T-cell (primary cell): ENCODE data around the gene SLC9B2. TPM values are rescaled to one million over a fixed set of nuclear protein-coding genes. Genes with fewer than 3 reads are reported as not detected.

Source experiments
- ATAC-seq, 4 experiments: fragments of 200-7000 bp in 3 of 4; fragments of 150-1000 bp in 1 of 4; cut with Tn5 transposase; replicated peaks in 1 of 4; 1 replicate in 3 of 4; 2 replicates in 1 of 4; pipeline ENCODE4 v1.10.0; 2021; ENCODE audit warnings: moderate library complexity in 3 of 4, mild to moderate bottlenecking in 2 of 4, moderate number of reproducible peaks in 1 of 4
- CTCF ChIA-PET, 2 donors: fragments of 300-600 bp; sonication (Branson Sonifier 250); formaldehyde crosslinking; loops; one replicate each; lab custom pipeline; 2022; ENCODE audit warnings: antibody characterized with exemption in 2 of 2; lab: Charles Lee
- POLR2A ChIA-PET, 2 donors: fragments of 300-600 bp; sonication (Branson Sonifier 250); formaldehyde crosslinking; loops; one replicate each; lab custom pipeline; 2022; ENCODE audit warnings: antibody characterized with exemption in 2 of 2; lab: Charles Lee
- DNase-seq, 35 experiments: peaks; one replicate each; pipeline versions ENCODE4 v3.0.0 to v3.0.0-alpha.2; 2013 to 2023
- H3K27ac ChIP-seq: one replicate; pipeline ENCODE4 v1.5.1; 2013; ENCODE audit warnings: low read length
- H3K27me3 ChIP-seq, 2 experiments: replicated peaks in 1 of 2; 1 replicate in 1 of 2; 2 replicates in 1 of 2; pipeline versions ENCODE4 v1.6.1 to v1.7.0; 2013; ENCODE audit warnings: low read length in 1 of 2, mixed read lengths in 1 of 2; ENCODE audit not compliant: control insufficient read depth in 2 of 2, insufficient read depth in 2 of 2; ENCODE audit errors: extremely low read depth in 1 of 2
- H3K36me3 ChIP-seq, 2 donors: 1 replicate in 1 of 2; 2 replicates in 1 of 2; pipeline versions ENCODE4 v1.6.1 to v1.7.0; 2013; ENCODE audit warnings: low read length in 1 of 2; ENCODE audit not compliant: control insufficient read depth in 2 of 2, insufficient read depth in 1 of 2; ENCODE audit errors: extremely low read depth in 1 of 2
- H3K4me1 ChIP-seq, 2 experiments: 1 replicate in 1 of 2; 2 replicates in 1 of 2; pipeline versions ENCODE4 v1.6.1 to v1.7.0; 2013; ENCODE audit warnings: low read length in 2 of 2, mixed read lengths in 1 of 2; ENCODE audit not compliant: insufficient read depth in 2 of 2, control insufficient read depth in 1 of 2; ENCODE audit errors: extremely low read depth in 1 of 2
- H3K4me3 ChIP-seq, 2 donors: 1 replicate in 1 of 2; 2 replicates in 1 of 2; pipeline versions ENCODE4 v1.5.1 to v1.7.0; 2013; ENCODE audit warnings: mild to moderate bottlenecking in 2 of 2, low read length in 1 of 2, moderate library complexity in 1 of 2; ENCODE audit not compliant: control insufficient read depth in 1 of 2; ENCODE audit errors: extremely low read depth in 1 of 2
- H3K9me3 ChIP-seq: 2 replicates; pipeline ENCODE4 v1.7.0; 2013
- H3K27ac Mint-ChIP-seq, 2 donors: one replicate each; pipeline ENCODE4 v1.8.0; 2020 to 2021; ENCODE audit warnings: mild to moderate bottlenecking in 2 of 2, mixed read lengths in 2 of 2
- H3K27me3 Mint-ChIP-seq, 2 donors: one replicate each; pipeline ENCODE4 v1.8.0; 2021 to 2022; ENCODE audit warnings: mixed read lengths in 2 of 2
- H3K36me3 Mint-ChIP-seq: one replicate; pipeline ENCODE4 v1.8.0; 2021; ENCODE audit warnings: mixed read lengths
- H3K4me1 Mint-ChIP-seq, 3 donors: one replicate each; pipeline ENCODE4 v1.8.0; 2020 to 2022; ENCODE audit warnings: mixed read lengths in 3 of 3, mild to moderate bottlenecking in 1 of 3
- H3K4me3 Mint-ChIP-seq, 3 donors: one replicate each; pipeline ENCODE4 v1.8.0; 2020 to 2022; ENCODE audit warnings: mild to moderate bottlenecking in 3 of 3, mixed read lengths in 3 of 3, moderate library complexity in 3 of 3
- H3K9me3 Mint-ChIP-seq, 3 donors: one replicate each; pipeline ENCODE4 v1.8.0; 2020 to 2022; ENCODE audit warnings: mixed read lengths in 3 of 3
- WGBS: methylation state at CpG from one replicate; pipeline ENCODE4 v1.1.5; 2013; ENCODE audit warnings: missing lambda C conversion rate; ENCODE audit not compliant: insufficient coverage; 5-methylcytosine and 5-hydroxymethylcytosine counted together
- total RNA-seq, 35 experiments: library from RNA in 6 of 35; stranded (reverse) in 6 of 35; fragments of 120-200 nt in 1 of 35; gene quantifications; one replicate each; pipeline versions ENCODE4 v1.2.1 to v1.2.4 and lab custom pipeline; 2013 to 2026

Gene SLC9B2
- total RNA-seq, 5 donors from 2014 or later (not counting 1 experiment from before 2014, with no cell fraction given): 17.8 to 23.5 (median 19.9) TPM

- Mint-ChIP-seq H3K4me1 (no peaks in the 10 kb centered on the region), H3K9me3 (peaks cover 3 to 15% (median 12%) of the 10 kb centered on the region in 3 donors), H3K36me3 (peaks cover 19% of the 10 kb centered on the region), H3K27me3 (no peaks in the 10 kb centered on the region), H3K4me3 (no peak overlapping the region), H3K27ac (no peak overlapping the region)
- Histone ChIP-seq H3K27me3 (no peaks in the 10 kb centered on the region), H3K4me3 (no peak overlapping the region), H3K9me3 (no peaks in the 10 kb centered on the region), H3K4me1 (no peaks in the 10 kb centered on the region), H3K27ac (no peak overlapping the region), H3K36me3 (no peaks in the 10 kb centered on the region)
- DNase-seq: no peak
- WGBS: no CpG with 5 or more reads among the region's 2 CpGs
- ChIA-PET CTCF (no interaction called here), POLR2A (no interaction called here)
- ATAC-seq: no peak
Measured at GRCh38 chr4:102981005-102981404, 95.6 kb downstream of the SLC9B2 start.

Other genes with a start within 250 kb of the SLC9B2 start
- 100 to 1,000 TPM; 274 to 487 (median 289) TPM for gene UBE2D3, start 249.2 kb downstream of the SLC9B2 start, total RNA-seq
- 10 to 100 TPM; 12.2 to 14.2 (median 13.1) TPM for gene CISD2, start 207.8 kb downstream of the SLC9B2 start, total RNA-seq
- 1 to 10 TPM; 2.0 to 4.6 (median 3.1) TPM for gene SLC9B1, start 57.1 kb downstream of the SLC9B2 start, total RNA-seq
- 10 to 100 TPM; 11.4 to 22.6 (median 18.5) TPM for gene BDH2, start 23.1 kb upstream of the SLC9B2 start, total RNA-seq
- 1 to 10 TPM in 4 of 5 donors, under 1 TPM in 1; 0.92 to 5.1 (median 2.2) TPM for gene CENPE, start 121.6 kb upstream of the SLC9B2 start, total RNA-seq